Measurements from ENCODE around the gene AP1S2. TPM values are rescaled to one million over a fixed set of nuclear protein-coding genes. Genes with fewer than 3 reads are reported as not detected.

Gene AP1S2
- total RNA-seq, 3 donors from 2014 or later, result 10.9 to 45.2 (median 16.0) TPM

DNA sequence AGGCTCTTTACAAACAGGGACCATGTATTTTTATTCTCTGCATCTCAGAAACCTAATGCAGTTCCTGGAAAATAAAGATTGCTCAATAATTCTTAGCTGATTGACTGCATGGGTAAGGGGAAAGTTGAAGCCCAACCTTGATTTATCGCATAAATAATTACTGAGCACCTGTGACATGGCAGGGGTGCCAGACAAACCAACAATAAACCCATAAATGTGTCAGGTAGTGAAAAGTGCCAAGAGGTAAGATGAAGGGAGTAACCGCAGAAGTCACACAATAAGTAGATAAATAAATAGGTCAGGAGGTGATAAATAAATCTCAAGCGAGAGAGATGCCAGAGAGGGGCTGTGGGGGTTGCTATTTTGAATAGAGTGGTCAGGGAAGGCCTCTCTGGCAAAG is 20.1 kb upstream of the AP1S2 start:
- intact Hi-C loops (cut with DNase I, micrococcal nuclease), result no loop called here
- H3K36me3 ChIP-seq (ENCODE audit: low read depth), result no peaks in the 10 kb centered on the region
- TF ChIP-seq, protein P1, sequence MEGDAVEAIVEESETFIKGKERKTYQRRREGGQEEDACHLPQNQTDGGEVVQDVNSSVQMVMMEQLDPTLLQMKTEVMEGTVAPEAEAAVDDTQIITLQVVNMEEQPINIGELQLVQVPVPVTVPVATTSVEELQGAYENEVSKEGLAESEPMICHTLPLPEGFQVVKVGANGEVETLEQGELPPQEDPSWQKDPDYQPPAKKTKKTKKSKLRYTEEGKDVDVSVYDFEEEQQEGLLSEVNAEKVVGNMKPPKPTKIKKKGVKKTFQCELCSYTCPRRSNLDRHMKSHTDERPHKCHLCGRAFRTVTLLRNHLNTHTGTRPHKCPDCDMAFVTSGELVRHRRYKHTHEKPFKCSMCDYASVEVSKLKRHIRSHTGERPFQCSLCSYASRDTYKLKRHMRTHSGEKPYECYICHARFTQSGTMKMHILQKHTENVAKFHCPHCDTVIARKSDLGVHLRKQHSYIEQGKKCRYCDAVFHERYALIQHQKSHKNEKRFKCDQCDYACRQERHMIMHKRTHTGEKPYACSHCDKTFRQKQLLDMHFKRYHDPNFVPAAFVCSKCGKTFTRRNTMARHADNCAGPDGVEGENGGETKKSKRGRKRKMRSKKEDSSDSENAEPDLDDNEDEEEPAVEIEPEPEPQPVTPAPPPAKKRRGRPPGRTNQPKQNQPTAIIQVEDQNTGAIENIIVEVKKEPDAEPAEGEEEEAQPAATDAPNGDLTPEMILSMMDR (IDR thresholded peaks at IDR 0.05), result no peak
- DNase-seq (no peak), ATAC-seq (no peak)
- no peaks in the 10 kb centered on the region for H3K4me1 ChIP-seq (ENCODE audit: low read depth)
- no peak overlapping the region for H3K4me3 ChIP-seq
- H3K9me3 ChIP-seq, result no peaks in the 10 kb centered on the region

DNA sequence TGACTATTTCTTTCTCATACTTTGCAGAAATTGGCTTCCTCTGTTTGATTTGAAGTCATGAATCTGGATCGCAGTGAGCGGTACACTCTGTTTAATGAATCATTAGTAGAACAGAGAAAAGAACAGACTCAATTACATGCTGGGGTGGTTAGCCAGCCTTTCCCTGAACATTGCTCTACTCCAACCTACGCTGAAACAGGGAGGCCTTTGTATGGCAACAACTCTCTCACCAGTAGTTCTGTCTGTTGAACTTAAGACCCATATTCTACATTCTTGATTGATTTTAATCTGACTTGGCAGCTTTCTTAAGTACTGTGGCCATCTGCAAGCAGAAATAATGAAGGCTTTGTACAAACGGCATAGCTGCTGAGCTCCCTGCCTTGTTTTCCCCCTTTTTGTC is 19.0 kb upstream of the AP1S2 start:
- intact Hi-C loops (cut with DNase I, micrococcal nuclease), result no loop called here
- DNase-seq, result no peak

DNA sequence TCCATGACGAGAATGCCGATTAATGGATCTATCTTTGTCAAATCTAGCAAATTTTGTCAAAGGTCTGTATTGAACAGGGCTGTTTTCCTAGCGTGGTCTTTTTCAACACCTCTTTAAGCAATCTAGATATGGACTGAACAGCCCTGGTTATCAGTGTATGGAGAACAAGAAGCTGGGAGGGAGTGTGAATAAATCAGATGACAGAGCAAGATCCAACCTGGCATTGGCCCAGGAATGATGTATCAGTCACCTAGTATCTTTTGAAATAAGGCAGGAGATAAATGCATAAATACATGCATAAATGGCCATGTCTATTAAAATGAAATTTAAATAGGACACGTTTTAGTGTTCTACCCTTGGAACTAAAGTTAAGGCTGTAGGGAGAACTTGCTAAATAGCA is 15.7 kb upstream of the AP1S2 start:
- intact Hi-C loops (cut with DNase I, micrococcal nuclease), result no loop called here
- no peak for ATAC-seq
- no peak for DNase-seq
- no peaks in the 10 kb centered on the region for H3K36me3 ChIP-seq (ENCODE audit: low read depth)
- H3K9me3 ChIP-seq, result no peaks in the 10 kb centered on the region
- H3K4me1 ChIP-seq (ENCODE audit: low read depth), result no peaks in the 10 kb centered on the region
- no peak overlapping the region for H3K4me3 ChIP-seq
- TF ChIP-seq, protein P1 (IDR thresholded peaks at IDR 0.05), result no peak

More for the DNA sequence above, 19.0 kb upstream of the AP1S2 start:
- no peak overlapping the region for H3K4me3 ChIP-seq
- no peaks in the 10 kb centered on the region for H3K36me3 ChIP-seq (ENCODE audit: low read depth)
- TF ChIP-seq, protein P1 (IDR thresholded peaks at IDR 0.05), result no peak
- ATAC-seq, result no peak
- H3K9me3 ChIP-seq, result no peaks in the 10 kb centered on the region
- H3K4me1 ChIP-seq (ENCODE audit: low read depth), result no peaks in the 10 kb centered on the region

DNA sequence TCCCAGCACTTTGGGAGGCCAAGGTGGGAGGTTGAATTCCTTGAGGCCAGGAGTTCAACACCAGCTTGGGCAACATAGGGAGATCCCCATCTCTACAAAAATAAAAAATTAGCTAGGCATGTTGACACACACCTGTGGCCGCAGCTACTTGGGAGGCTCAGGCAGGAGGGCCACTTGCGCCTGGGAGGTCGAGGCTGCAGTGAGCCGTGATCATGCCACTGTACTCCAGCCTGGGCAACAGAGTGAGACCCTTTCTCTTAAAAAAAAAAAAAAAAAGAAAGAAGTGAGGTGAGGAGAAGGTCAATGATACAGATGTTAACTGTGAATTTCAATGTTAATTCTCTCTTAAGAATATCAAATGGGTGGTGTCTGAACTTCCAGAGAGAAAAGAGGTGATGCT is 15.1 kb upstream of the AP1S2 start:
- TF ChIP-seq, protein P1 (IDR thresholded peaks at IDR 0.05), result no peak

DNA sequence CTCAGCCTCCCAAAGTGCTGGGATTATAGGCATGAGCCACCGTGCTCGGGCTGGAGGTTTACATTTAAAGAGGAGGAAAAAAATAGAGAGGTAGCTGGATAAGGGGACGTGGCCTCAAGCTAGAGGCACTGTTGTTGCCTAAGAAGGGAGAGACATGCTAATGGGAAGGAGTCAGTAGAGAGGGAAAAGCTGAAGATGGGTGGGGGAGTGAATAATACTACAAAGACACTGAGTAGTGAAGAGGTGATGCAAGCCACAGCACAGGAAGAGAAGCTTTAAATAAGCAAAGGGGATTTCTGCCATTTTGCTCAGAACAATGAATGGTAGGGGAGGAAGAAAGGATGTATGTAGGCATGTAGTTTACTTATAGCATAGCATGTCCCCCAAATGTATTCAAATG is 11.5 kb upstream of the AP1S2 start:
- Histone ChIP-seq H3K9me3 (no peaks in the 10 kb centered on the region), H3K4me1 (ENCODE audit: low read depth) (no peaks in the 10 kb centered on the region), H3K36me3 (ENCODE audit: low read depth) (no peaks in the 10 kb centered on the region), H3K4me3 (no peak overlapping the region)
- DNase-seq (no peak), ATAC-seq (no peak)
- TF ChIP-seq, protein P1 (IDR thresholded peaks at IDR 0.05), result no peak
- intact Hi-C loops (cut with DNase I, micrococcal nuclease), result no loop called here

More for the DNA sequence above, 15.1 kb upstream of the AP1S2 start:
- Histone ChIP-seq H3K4me3 (no peak overlapping the region), H3K4me1 (ENCODE audit: low read depth) (no peaks in the 10 kb centered on the region), H3K36me3 (ENCODE audit: low read depth) (no peaks in the 10 kb centered on the region), H3K9me3 (no peaks in the 10 kb centered on the region)
- DNase-seq (no peak), ATAC-seq (no peak)
- intact Hi-C loops (cut with DNase I, micrococcal nuclease), result no loop called here

DNA sequence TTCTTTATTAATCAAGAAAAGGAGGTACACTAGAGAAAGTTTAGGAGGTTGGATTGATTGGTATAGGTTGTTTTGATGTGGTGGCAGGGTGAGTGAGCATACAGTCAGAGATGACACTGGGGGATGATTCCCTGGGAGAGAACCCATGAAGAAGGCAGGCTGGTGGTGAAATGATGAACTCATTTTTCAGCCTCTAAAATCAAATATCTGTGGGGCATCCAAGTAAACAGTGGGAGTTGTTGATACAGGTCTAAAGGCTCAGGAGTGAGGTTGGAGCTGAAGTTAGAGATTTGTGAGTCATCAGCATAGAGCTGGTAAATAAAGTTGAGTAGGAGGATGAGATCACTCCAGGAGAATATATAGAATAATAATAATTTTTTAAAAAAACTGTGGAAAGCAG is 10.0 kb upstream of the AP1S2 start:
- Histone ChIP-seq H3K4me1 (ENCODE audit: low read depth) (no peaks in the 10 kb centered on the region), H3K36me3 (ENCODE audit: low read depth) (no peaks in the 10 kb centered on the region), H3K9me3 (no peaks in the 10 kb centered on the region), H3K4me3 (no peak overlapping the region)
- no peak for ATAC-seq
- TF ChIP-seq, protein P1 (IDR thresholded peaks at IDR 0.05), result no peak
- DNase-seq, result no peak
- intact Hi-C loops (cut with DNase I, micrococcal nuclease), result no loop called here

Data from mucosa of descending colon (tissue), 3 donors.